ENCODE results near the gene SLC11A2.

- no peak for TF ChIP-seq CTCF (IDR thresholded peaks at IDR 0.05)
- TF ChIP-seq ZFX (IDR thresholded peaks at IDR 0.05; ENCODE audit: borderline replicate concordance): no peak
Measured at GRCh38 chr12:51027342-51027835, 1.2 kb upstream of the SLC11A2 start.
